Ramos (cell line): ENCODE data around the gene NPAS3.

Source experiments
- in situ Hi-C: fragments of 300-500 bp; cut with MboI; formaldehyde crosslinking; loops from one replicate; pipeline ENCODE4 v1.14.3; 2022; ENCODE audit warnings: low sequenced_read_pairs; ENCODE audit not compliant: unreplicated experiment

NPAS3 gene

DNA sequence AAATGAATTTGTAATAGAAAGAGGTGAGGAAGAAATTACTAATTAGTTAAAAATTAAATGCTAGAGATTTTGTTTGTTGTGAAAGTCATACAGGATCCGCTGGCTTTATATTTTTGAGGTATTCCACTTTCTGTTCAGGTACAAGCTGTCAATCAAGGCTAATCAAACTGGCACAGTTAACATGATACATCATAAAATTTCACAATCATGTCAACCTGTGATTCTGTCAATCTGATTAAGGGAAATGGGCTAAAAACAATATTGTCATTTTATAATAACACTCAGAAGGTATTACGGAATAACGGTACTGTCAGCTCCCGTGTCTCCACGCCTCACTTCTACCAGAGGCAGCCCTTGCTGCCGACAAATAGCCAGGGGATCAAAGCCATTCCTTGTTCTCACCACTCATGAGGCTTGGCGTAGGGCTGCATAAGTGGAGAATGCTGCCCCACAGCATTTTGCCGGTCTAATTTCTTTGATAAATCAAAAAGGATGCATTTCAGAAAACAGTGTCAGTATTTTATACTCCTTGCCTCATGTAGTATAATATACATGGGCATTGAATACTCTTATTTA, 352.9 kb downstream of the NPAS3 start:
- in situ Hi-C loops = no loop called here

DNA sequence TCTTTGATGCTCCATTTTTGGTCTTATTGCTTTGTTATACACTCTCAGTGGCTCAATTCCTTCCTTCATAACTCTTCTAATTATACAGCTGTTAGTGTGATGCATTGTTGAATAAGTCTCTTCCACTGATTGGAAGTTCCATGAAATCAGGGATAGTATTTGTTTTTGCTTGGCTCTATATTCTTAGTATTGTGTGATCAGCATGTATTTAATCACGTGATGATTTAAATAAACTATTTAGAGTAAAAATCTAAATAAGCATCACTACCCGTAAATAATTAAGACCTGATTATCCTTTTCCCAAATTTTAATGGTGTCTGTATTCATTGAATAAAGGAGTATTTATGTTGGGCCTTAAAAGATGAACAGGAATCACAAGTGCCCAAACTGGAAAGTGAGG, 355.7 kb downstream of the NPAS3 start:
- in situ Hi-C loops = no loop called here

DNA sequence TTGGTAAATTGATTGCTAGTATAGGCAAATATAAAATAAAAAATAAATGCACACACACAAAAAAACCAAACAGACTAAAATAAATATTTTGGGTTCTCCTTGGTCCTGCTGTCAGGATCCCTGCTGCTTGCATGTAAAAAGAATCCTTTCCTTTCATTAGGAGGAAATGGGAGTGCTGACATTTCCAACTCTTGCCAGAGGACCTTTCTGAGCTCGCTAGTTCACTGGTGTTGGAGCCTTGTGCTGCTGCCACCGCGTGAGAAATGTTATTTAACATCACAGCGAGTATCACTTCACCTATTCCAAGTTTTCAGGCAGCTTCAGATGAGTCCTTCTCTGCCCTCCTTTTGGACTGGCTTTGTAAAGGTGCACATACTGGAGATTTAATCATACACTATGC, 358.9 kb downstream of the NPAS3 start:
- in situ Hi-C loops = no loop called here

DNA sequence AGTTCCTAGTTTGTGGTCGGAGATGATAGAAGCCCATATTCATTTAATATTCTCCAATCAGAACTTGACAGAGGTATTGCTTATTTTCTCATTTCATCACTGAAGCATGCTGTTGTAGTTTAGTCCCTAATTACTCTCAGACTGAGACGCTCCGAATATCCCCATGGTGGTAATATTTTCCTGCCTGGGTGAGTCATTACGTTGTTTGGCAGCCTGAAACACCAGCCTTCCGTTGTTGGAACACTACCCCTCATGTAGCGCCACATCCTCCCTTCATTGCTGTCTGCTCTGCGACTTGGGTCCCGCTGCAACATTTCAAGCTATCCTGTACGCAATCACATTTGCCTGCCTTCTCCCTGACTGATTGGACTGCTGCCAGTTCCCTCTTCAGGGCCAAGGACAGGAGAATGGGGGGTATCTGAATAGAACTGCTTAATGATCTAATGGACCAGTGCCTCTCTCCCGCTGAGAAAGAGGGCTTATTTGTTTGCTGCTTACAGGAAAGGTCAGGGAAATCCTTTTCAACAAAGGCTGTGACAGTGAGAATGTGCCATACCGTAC, 369.1 kb downstream of the NPAS3 start:
- in situ Hi-C loops = no loop called here

DNA sequence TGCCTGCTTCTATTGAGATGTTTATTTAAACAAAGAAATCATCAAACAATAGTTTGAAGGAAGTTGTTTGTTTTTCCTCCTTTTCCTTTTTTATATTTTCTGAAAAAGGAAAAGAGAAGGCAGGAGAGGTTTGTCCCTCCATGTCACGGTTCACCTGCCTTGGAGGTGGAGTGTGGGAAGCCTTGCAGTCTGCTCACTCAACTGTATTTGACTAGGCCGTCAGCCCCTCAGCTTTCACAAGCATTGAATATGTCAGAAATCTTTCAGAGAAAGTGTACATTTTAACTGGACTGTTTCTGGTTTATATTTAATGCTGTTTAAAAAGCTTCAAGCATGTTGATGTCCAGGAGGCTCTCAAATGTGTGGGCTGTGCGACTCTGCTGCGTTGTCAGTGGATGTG, 370.4 kb downstream of the NPAS3 start:
- in situ Hi-C loops = no loop called here

DNA sequence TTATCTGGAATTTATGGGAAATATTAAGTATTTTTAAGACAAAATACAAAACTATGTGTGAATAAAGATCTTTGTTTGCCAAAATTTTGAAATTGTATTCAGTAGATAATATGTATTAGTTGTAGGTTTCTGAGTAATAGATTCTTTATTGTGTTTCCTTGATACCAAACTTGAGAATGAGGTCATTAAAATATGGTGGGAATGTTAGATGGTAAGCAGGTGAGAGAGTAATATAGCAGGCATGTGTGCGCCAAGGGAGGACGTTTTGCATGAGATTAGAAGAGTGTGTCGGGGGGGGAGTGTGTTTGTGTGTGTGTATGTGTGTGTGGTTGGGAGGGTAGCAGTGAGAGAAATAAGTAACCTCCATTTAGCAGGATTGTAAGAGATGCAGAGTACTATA, 376.5 kb downstream of the NPAS3 start:
- in situ Hi-C loops = no loop called here

DNA sequence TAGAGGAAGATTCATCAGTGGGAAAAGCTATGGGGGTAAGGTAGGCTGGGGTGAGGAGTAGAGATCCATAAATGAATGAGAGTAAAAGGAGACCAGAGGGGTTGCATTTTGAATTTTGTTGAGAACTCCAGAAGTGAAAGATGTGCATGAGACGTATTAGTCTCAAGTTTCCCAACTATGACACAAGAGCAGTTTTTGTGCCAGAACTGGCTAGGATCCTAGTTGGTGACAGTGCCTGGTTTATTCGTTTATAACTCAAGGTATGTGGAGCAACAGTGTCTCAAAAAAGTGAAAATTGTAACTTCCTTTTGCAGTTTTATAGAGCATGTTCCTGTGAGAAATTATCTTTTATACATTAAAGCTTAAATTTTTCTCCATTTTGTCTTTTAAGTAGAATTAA, 377.0 kb downstream of the NPAS3 start:
- in situ Hi-C loops = no loop called here

DNA sequence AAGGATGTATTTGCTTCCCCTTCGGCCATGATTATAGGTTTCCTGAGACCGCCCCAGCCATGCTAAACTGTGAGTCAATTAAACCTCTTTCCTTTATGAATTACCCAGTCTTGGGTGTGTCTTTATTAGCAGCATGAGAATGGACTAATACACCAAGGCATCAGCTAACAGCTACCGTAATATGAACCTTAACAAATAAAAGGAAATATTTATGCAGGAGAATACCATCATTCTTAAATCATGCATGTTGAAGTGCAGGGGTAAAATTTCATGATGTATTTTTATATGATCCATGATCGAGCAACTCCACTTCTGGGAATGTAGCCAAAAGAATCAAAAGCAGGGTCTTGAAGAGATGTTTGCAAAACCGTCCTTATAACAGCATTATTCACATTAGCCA, 379.0 kb downstream of the NPAS3 start:
- in situ Hi-C loops = no loop called here

DNA sequence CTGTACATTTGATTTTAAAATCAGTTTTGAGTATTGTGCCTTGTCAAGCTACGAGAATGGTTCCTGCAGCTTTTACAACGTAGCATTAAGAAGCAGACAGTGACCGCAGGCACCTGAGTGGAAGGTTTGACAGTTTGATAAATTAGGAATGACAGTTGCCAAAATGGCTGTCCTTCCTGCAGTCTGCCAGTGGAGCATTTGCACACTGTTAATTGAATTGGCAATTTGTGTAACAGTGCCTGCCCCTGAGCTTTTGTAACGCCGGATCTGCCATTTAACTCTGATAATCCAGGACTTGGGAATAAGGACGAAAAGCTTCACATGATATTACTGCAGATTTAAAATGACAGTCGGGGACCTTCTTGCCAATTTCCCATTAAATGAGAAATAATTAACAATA, 385.3 kb downstream of the NPAS3 start:
- in situ Hi-C loops = no loop called here

DNA sequence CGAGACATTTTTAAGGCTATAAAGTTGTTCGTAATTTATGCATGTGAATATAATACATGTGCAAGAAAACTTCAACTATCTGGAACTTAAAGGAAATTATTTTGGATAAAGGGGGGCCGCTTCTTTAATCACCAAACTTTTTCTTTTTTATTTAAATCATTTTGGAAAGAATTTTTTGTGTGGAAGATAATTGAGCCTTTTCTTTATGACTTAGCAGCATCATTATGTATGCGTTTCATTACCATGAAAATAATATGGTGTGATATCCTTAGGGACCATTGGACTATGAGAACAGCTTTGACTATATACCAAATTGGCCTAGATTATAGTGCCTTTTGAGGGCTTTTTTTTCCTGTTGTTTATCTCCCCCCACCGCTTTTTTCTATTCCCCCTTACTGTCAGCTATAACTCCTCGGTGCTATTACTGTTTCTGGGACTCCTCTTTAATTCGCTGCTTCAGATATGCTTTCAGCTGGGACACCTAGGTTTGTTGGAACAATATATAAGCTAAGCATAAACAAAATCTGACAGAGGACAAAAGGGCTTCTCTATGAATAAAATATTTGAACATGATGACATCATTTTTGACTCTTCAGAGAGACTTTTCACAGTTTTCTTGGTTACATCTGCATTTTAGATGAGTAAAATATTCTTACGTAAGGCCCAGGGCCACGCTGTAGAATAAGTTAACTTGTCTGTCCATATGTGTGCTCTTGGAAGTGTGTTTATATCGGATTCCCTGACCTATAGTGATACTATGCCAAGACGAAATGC, 392.7 kb downstream of the NPAS3 start:
- in situ Hi-C loops = no loop called here

DNA sequence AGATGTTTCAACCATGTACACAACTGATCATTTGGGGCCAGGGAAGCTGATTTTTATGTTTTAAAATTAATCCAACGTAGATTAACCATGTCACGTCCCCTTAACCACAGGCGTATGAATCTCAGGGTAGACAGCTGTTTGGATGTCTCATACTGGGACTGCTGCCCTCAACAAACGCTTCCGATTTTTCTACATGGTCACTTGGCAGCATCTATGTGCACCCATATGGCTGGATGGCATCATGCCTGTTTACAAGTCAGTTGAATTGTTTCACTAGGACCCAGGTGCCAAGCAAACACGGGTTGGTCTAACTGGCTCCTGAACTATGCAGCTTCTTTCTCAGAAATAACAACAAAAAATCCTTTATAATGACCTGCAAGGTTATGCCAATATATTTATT, 393.8 kb downstream of the NPAS3 start:
- in situ Hi-C loops = no loop called here

DNA sequence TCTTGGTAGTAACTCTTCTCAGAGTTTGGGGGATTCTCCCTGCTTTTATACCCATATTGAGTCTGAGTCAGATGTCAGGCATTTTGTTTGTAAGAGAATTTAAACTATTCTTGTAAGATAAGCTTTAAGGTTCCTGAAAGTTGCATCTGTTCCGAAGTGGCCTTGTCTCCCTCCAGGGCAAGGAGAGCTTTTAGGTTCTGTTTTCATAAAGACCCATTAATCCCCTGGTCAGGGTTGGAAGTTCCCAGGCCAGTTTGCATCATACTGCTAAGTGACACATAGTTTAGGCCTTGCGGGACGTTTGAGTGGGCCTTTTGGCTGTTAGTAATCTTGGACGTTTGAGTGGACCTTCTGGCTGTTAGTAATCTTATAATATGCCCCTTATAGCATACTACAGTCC, 396.7 kb downstream of the NPAS3 start:
- in situ Hi-C loops = no loop called here

DNA sequence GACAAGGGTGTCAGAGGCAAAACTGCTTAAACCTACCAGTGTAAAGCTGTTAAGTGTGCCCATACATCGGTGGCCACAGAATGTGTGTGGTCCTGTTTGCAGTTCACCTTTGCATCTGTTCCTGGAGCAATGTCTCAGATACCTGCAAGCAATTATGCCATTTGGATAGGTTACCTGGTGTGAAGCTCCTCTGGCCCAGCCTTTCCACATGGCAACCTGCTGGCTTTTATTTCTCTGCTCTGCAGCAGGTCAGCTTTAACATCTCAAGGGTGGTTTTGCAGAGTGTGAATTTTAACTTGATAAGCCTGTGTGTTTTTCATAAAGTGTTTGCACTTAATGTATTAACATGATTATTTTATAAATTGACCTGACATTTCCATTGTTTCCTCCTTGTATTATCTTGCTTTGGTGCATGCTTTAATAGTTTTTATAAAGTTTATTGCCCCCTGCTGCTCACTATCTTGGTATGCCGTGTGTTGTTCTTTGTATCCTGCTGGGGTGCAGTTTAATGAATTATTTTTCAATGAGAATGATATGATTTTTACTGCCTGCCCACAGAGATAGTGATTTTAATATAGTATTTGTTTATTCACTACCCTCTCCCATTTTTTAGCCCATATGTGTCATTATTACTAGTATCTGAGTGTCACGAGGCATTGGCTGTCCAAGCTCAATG, 403.8 kb downstream of the NPAS3 start:
- in situ Hi-C loops = no loop called here

DNA sequence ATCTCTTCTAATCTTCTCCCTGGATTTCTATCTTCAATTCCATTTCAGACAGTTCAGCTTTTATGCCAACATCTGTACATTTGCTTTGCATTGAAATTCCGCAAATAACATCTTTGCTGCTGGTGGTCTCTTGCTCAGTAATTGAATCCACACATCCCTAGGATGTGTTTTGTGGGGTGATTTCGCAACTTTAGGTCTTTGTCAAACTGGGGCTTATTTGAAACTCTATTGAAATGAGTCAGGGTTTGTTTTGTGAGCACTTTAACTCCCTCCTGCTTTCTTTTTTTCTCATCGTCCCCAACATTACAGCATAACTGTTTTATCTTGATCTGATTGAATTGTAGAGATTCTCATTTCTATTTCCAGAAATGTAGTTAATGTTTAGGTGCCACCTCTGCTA, 404.3 kb downstream of the NPAS3 start:
- in situ Hi-C loops = no loop called here

DNA sequence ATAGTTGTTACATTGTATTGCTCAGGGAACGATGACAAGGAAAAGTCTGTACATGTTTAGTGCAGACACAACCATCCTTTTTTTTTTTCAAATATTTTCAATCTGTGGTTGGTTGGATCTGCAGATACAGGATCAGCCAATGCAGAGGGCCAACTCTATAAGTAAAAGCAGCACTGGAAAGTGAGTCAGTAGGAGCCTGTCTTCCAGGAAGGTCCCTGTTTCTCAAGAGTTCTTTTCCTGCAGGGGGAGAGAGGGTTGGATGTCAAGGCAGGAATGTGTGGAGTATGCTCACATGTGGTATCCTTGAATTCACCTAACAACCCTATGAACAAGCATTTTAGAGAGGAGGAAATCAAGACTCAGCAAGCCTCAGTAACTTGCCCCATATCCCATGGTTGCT, 409.1 kb downstream of the NPAS3 start:
- in situ Hi-C loops = no loop called here

DNA sequence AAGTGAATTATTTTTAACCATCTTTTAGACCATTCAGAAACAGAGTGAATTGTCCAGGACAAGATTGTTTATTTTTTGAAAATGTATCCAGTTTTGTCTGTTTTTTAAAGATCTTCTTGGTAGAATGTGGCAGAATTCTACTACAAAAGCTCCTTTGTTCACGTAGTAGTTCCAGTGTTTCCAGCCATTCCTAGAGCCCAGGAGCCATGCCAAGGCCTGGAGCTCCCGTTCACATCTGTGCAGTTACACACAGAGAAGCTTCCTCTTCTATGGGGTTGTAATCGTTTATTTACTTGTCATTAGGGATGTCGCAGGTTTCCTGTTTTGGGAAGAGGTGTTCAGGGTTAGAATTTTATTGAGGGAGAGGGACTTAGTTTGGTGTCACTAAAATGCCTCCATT, 409.8 kb downstream of the NPAS3 start:
- in situ Hi-C loops = no loop called here

DNA sequence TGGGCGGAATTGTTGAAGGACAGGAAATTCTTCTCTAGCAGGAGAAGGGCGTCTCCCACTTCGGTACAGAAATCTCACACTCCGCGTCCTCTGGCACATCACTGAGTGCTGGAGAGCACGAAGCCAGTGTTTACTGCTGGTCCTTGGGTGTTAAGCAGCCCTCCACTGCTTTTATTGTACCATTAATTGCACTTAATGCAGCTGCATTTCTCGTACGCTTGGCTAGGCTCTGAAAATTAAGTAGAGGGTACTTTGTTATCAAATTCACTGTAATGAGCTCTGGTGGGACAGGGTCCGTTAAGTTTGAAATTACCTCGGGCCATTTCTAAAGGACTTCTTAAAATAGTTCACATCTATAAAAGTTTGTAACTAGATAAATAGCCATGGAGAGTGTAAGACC, 411.2 kb downstream of the NPAS3 start:
- in situ Hi-C loops = no loop called here

DNA sequence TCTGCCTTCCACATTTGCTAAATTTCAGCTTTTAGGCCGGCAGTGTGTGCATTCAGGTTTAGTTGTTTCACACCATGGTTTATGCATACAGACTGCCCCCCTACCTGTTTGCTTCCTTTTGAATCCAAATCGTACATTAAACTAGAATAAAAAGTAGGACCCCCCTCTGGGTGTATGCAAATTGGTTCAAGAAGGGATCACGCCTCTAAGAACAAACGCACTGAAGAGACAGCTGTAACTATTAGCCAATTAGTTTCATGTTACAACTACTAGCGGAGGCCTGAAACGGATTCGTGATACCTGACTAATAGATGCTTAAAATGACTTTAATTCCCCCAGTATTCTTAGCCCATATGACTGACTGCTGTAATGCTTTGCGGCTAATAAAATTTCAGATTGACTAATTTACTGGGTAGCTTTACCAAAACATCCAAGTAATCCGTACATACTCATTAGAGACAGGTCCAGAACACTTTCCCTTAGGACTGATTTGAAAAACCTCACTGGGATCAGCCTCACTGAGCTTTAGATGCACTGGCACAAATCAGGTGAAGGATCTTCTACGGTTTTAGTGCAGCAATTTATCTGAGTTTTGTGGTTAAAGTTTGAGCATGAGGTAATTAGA, 411.8 kb downstream of the NPAS3 start:
- in situ Hi-C loops = no loop called here

DNA sequence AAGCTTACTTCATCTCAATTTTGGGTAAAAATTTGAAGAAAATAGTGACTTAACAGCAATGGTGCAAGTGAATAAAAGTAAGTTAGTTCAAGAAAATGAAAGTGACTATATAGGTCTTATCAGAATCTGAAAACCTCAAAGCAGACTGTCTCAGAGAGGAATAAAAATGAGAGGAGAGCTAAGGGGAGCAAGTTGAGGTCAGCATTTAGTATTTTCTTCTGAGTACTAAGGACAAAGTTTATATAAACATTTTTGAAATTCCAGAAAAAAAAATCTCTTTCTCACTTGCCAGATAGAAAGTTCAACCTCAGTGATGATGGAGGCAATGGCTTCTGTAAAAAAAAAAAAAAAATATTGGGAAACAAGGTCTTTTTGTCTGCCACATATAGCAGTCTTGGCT, 414.1 kb downstream of the NPAS3 start:
- in situ Hi-C loops = no loop called here

DNA sequence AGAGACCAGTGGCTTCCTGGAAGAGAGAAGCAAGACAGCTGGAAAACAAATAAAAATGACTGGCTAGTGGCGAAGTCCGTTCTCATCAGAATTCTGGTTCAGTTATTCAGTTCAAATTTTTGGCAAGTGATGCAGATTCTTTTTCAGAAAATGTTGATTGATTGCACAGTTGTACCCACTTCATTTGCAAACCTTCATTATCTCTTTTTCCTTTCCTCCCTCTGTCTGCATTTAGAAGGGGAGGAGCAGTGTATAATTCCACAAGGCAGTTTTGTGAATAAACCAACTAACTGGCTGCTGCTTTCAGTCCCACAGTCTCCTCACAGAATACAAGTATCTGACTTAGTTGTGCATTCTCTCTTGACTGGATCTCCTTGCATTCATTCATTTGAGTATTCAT, 417.5 kb downstream of the NPAS3 start:
- in situ Hi-C loops = no loop called here
